Trophoblast cell (in vitro differentiated cells and primary cell): ENCODE results near the gene RYR1.
"Not testable (repeated sequence)": the region's sequence is repeated elsewhere in the genome, so short reads cannot be mapped to it uniquely, and the experiment has no call there.

Source experiments
- DNase-seq, 2 donors: peaks; one replicate each; pipeline ENCODE4 v3.0.0-alpha.2; 2016
- H2AFZ ChIP-seq: 2 replicates; pipeline ENCODE4 v1.6.1; 2013; ENCODE audit warnings: low read length, moderate library complexity, mild to moderate bottlenecking; ENCODE audit not compliant: insufficient read depth, poor library complexity
- H2AK5ac ChIP-seq: 2 replicates; pipeline ENCODE4 v1.6.1; 2013; ENCODE audit warnings: mild to moderate bottlenecking, low read length
- H2BK120ac ChIP-seq: 2 replicates; pipeline ENCODE4 v1.6.1; 2013; ENCODE audit warnings: low read length, mild to moderate bottlenecking, moderate library complexity; ENCODE audit not compliant: insufficient read depth, poor library complexity
- H2BK12ac ChIP-seq: 2 replicates; pipeline ENCODE4 v1.6.1; 2013; ENCODE audit warnings: mild to moderate bottlenecking, low read length, moderate library complexity
- H2BK5ac ChIP-seq: 2 replicates; pipeline ENCODE4 v1.6.1; 2013; ENCODE audit warnings: low read length, low read depth, moderate library complexity, mild to moderate bottlenecking; ENCODE audit not compliant: poor library complexity
- H3K14ac ChIP-seq: 2 replicates; pipeline ENCODE4 v1.6.1; 2013; ENCODE audit warnings: mild to moderate bottlenecking, low read length
- H3K18ac ChIP-seq: 2 replicates; pipeline ENCODE4 v1.6.1; 2013; ENCODE audit warnings: mild to moderate bottlenecking, low read length
- H3K23ac ChIP-seq: 2 replicates; pipeline ENCODE4 v1.6.1; 2013; ENCODE audit warnings: low read length
- H3K27ac ChIP-seq: 2 replicates; pipeline ENCODE4 v1.5.1; 2013; ENCODE audit warnings: low read depth, mild to moderate bottlenecking, inconsistent platforms, low read length, moderate library complexity
- H3K27me3 ChIP-seq: 2 replicates; pipeline ENCODE4 v1.6.1; 2013; ENCODE audit warnings: inconsistent platforms, mild to moderate bottlenecking, low read length, moderate library complexity; ENCODE audit not compliant: insufficient read depth
- H3K36me3 ChIP-seq, 2 experiments: 1 replicate in 1 of 2; 2 replicates in 1 of 2; pipeline ENCODE4 v1.6.1; 2013; ENCODE audit warnings: low read length in 2 of 2, mild to moderate bottlenecking in 2 of 2, moderate library complexity in 1 of 2; ENCODE audit not compliant: insufficient read depth in 2 of 2, control insufficient read depth in 1 of 2
- H3K4ac ChIP-seq: 2 replicates; pipeline ENCODE4 v1.6.1; 2013; ENCODE audit warnings: low read depth, mild to moderate bottlenecking, low read length, moderate library complexity
- H3K4me1 ChIP-seq, 2 experiments: 1 replicate in 1 of 2; 2 replicates in 1 of 2; pipeline ENCODE4 v1.6.1; 2013; ENCODE audit warnings: low read length in 2 of 2, mild to moderate bottlenecking in 2 of 2, moderate library complexity in 1 of 2; ENCODE audit not compliant: insufficient read depth in 2 of 2, control insufficient read depth in 1 of 2
- H3K4me2 ChIP-seq: 2 replicates; pipeline ENCODE4 v1.6.1; 2013; ENCODE audit warnings: inconsistent platforms, mild to moderate bottlenecking, low read length, moderate library complexity
- H3K4me3 ChIP-seq: 2 replicates; pipeline ENCODE4 v1.5.1; 2013; ENCODE audit warnings: mild to moderate bottlenecking, low read depth, low read length, inconsistent platforms
- H3K79me1 ChIP-seq: one replicate; pipeline ENCODE4 v1.6.1; 2013; ENCODE audit warnings: low read length
- H3K79me2 ChIP-seq: 2 replicates; pipeline ENCODE4 v1.6.1; 2013; ENCODE audit warnings: low read length, mild to moderate bottlenecking; ENCODE audit not compliant: control insufficient read depth, insufficient read depth, poor library complexity
- H3K9ac ChIP-seq: 2 replicates; pipeline ENCODE4 v1.6.1; 2013; ENCODE audit warnings: mild to moderate bottlenecking, low read length
- H3K9me3 ChIP-seq: 2 replicates; pipeline ENCODE4 v1.6.1; 2013; ENCODE audit warnings: low read depth, mild to moderate bottlenecking, control low read depth, inconsistent platforms, low read length; ENCODE audit not compliant: insufficient read depth
- H4K12ac ChIP-seq: 2 replicates; pipeline ENCODE4 v1.6.1; 2013; ENCODE audit warnings: low read depth, mild to moderate bottlenecking, low read length, moderate library complexity
- H4K8ac ChIP-seq: 2 replicates; pipeline ENCODE4 v1.6.1; 2013; ENCODE audit warnings: low read depth, mild to moderate bottlenecking, low read length, moderate library complexity
- H4K91ac ChIP-seq: one replicate; pipeline ENCODE4 v1.6.1; 2013; ENCODE audit warnings: low read depth, mild to moderate bottlenecking, low read length, moderate library complexity
- WGBS: extraction: QIAGEN DNeasy Blood & Tissue Kit; methylation state at CpG from one replicate; pipeline ENCODE4 v1.1.7; 2013; ENCODE audit warnings: missing lambda C conversion rate; ENCODE audit not compliant: insufficient read length, insufficient coverage; ENCODE audit errors: extremely low coverage; 5-methylcytosine and 5-hydroxymethylcytosine counted together

RYR1 gene

DNA sequence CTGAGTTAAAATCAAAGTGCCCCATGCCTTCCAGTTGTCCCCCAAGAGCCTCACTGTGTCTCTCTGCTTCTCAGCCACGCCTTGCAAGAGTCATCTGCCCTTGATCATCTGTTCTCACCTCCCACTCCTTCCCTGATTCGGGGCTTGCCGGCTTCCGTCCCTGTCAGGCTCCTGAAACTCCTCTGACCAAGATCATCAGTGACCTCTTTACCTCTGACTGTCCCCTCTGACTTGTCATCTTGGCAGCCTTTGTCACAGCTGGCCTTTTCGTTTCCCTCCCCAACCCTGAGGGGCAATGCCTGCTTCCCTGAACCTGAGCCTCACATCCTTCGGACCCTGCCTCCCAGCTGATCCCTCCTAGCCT is 117.9 kb downstream of the RYR1 start:
- Histone ChIP-seq H4K12ac (no peak overlapping the region), H3K14ac (no peak overlapping the region), H4K91ac (no peak overlapping the region), H2BK12ac (no peak overlapping the region), H3K4me1 (no peaks in the 10 kb centered on the region), H3K9ac (no peak overlapping the region), H2BK5ac (no peak overlapping the region), H3K79me2 (no peaks in the 10 kb centered on the region), H3K4me2 (no peak overlapping the region), H3K27ac (no peak overlapping the region), H2AK5ac (no peak overlapping the region), H2BK120ac (no peak overlapping the region), H4K8ac (no peak overlapping the region), H2AFZ (no peak overlapping the region), H3K79me1 (no peaks in the 10 kb centered on the region), H3K27me3 (no peaks in the 10 kb centered on the region), H3K4me3 (no peak overlapping the region), H3K23ac (no peak overlapping the region), H3K18ac (no peak overlapping the region), H3K4ac (no peak overlapping the region), H3K36me3 (no peaks in the 10 kb centered on the region), H3K9me3 (no peaks in the 10 kb centered on the region)
- WGBS, result no CpG with 5 or more reads among the region's 6 CpGs
- no peak for DNase-seq

DNA sequence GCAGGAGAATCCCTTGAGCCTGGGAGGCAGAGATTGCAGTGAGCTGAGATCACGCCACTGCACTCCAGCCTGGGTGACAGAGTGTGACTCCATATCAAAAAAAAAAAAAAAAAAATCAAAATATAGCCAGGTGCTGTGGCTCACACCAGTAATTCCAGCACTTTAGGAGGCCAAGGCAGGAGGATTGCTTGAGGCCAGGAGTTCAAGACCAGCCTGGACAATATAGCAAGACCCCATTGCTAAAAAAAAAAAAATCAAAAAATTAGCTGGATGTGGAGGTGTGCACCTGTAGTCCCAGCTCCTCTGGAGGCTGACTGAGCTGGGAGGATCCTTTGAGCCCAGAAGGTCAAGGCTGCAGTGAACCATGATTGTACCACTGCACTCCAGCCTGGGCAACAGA is 119.7 kb downstream of the RYR1 start:
- DNase-seq, H3K23ac ChIP-seq, H3K36me3 ChIP-seq: not testable (repeated sequence)

DNA sequence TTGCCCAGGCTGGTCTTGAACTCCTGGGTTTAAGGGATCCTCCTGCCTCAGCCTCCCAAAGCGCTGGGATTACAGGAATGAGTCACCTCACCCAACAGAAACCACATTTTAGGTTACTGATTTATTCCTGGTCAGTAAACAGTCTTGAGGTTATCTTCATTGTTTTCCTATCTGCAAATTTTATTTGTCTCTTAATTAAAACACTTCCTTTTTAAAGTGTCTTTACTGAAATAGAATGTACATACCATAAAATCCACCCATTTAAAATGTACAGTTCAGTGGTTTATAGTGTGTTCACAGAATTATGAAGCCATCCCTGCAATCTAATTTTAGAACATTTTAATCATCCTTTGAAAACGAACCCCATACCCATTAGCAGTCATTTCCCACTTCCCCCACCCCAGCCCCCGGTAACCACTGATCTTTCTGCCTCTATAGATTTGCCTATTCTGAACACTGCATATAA is 121.2 kb downstream of the RYR1 start:
- Histone ChIP-seq H3K23ac (no peak overlapping the region), H4K91ac (no peak overlapping the region), H3K79me1 (no peaks in the 10 kb centered on the region), H3K36me3 (no peaks in the 10 kb centered on the region), H3K27ac (no peak overlapping the region), H4K12ac (no peak overlapping the region), H3K14ac (no peak overlapping the region), H3K4me2 (no peak overlapping the region), H3K27me3 (no peaks in the 10 kb centered on the region), H3K9me3 (no peaks in the 10 kb centered on the region), H2BK12ac (no peak overlapping the region), H2BK120ac (no peak overlapping the region), H2AK5ac (no peak overlapping the region), H3K9ac (no peak overlapping the region), H3K4me3 (no peak overlapping the region), H3K18ac (no peak overlapping the region), H3K4me1 (no peaks in the 10 kb centered on the region), H3K79me2 (no peaks in the 10 kb centered on the region), H4K8ac (no peak overlapping the region), H2BK5ac (no peak overlapping the region), H3K4ac (no peak overlapping the region), H2AFZ (no peak overlapping the region)
- no peak for DNase-seq
- WGBS, result no CpG with 5 or more reads among the region's 3 CpGs

More for the DNA sequence above, 119.7 kb downstream of the RYR1 start:
- H3K4ac ChIP-seq, H3K79me2 ChIP-seq, H2BK120ac ChIP-seq, H4K12ac ChIP-seq, H3K18ac ChIP-seq, H4K8ac ChIP-seq, H4K91ac ChIP-seq, H3K27ac ChIP-seq, H3K9me3 ChIP-seq, H2BK5ac ChIP-seq, H2BK12ac ChIP-seq, H2AFZ ChIP-seq, H3K79me1 ChIP-seq, H3K27me3 ChIP-seq, H3K4me2 ChIP-seq, H3K14ac ChIP-seq, H3K4me1 ChIP-seq, H2AK5ac ChIP-seq, H3K4me3 ChIP-seq, H3K9ac ChIP-seq: not testable (repeated sequence)
- WGBS, result no CpG with 5 or more reads among the region's 1 CpG

DNA sequence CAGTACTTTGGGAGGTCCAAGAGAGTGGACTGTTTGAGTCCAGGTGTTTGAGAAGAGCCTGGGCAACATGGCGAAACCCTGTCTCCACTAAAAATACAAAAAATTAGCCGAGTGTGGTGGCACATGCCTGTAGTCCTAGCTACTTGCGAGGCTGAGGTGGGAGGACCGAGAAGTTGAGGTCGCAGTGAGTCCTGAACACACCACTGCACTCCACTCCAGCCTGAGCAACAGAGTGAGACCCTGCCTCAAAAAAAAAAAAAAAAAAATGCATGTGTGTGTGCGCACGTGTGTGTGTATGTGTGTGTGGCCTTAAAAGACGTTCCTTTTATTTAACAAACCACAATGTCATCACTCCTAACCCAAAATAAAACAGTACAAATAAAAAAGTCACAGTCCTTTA is 121.7 kb downstream of the RYR1 start:
- Histone ChIP-seq H3K36me3 (no peaks in the 10 kb centered on the region), H3K23ac (no peak overlapping the region), H3K4me3 (no peak overlapping the region), H4K12ac (no peak overlapping the region), H3K4me1 (no peaks in the 10 kb centered on the region), H3K4ac (no peak overlapping the region), H4K91ac (no peak overlapping the region), H3K9me3 (no peaks in the 10 kb centered on the region), H3K27me3 (no peaks in the 10 kb centered on the region), H2BK5ac (no peak overlapping the region), H2BK12ac (no peak overlapping the region), H3K27ac (no peak overlapping the region), H2AK5ac (no peak overlapping the region), H3K9ac (no peak overlapping the region), H3K14ac (no peak overlapping the region), H3K79me2 (no peaks in the 10 kb centered on the region), H2AFZ (no peak overlapping the region), H3K18ac (no peak overlapping the region), H3K4me2 (no peak overlapping the region), H2BK120ac (no peak overlapping the region), H4K8ac (no peak overlapping the region), H3K79me1 (no peaks in the 10 kb centered on the region)
- no CpG with 5 or more reads among the region's 8 CpGs for WGBS
- no peak for DNase-seq
